GM12878 (cell line): ENCODE data around the gene MDM4. TPM values are rescaled to one million over a fixed set of nuclear protein-coding genes. Genes with fewer than 3 reads are reported as not detected.

ENCODE experiments used
- ATAC-seq: fragments of 200-7000 bp; cut with Tn5 transposase; 3 replicates; pipeline ENCODE4 v1.9.1; 2020; ENCODE audit warnings: mild to moderate bottlenecking, moderate library complexity
- BruUV-seq: library from RNA; stranded (reverse); fragments of 400-500 nt; replicated peaks from 2 replicates; lab custom pipeline; 2021; lab: Mats Ljungman, UMichigan
- CTCF ChIA-PET: fragments of 300-600 bp; sonication (Branson Sonifier 250); formaldehyde crosslinking; extraction: SDS; loops from one replicate; lab custom pipeline; 2021; ENCODE audit warnings: inconsistent platforms; lab: Yijun Ruan, JAX
- POLR2A ChIA-PET: fragments of 350-600 bp; formaldehyde crosslinking; extraction: SDS; loops from one replicate; lab custom pipeline; 2021; ENCODE audit warnings: inconsistent platforms; lab: Charles Lee
- RAD21 ChIA-PET: fragments of 300-600 bp; sonication (Branson Sonifier 250); formaldehyde crosslinking; loops from one replicate; lab custom pipeline; 2023; ENCODE audit warnings: antibody characterized with exemption; ENCODE audit not compliant: unreplicated experiment; lab: Charles Lee
- SMC1A ChIA-PET: fragments of 300-600 bp; sonication (Branson Sonifier 250); formaldehyde crosslinking; loops from one replicate; lab custom pipeline; 2023; ENCODE audit not compliant: unreplicated experiment, uncharacterized antibody; lab: Charles Lee
- DNase-seq: peaks from one replicate; pipeline ENCODE4 v3.0.0-alpha.2; 2011; ENCODE audit warnings: low read depth, low spot score
- FAIRE-seq: peaks from 3 replicates; lab custom pipeline; 2011; peaks lifted over from hg19 to GRCh38; lab: Jason Lieb, UNC
- H2AFZ ChIP-seq: 2 replicates; pipeline ENCODE4 v1.6.0; 2011; ENCODE audit warnings: low read depth, low read length, control low read depth; ENCODE audit not compliant: control insufficient read depth
- H3K27ac ChIP-seq: 2 replicates; pipeline ENCODE4 v1.5.1; 2011; ENCODE audit warnings: control low read depth; ENCODE audit not compliant: control insufficient read depth, insufficient read depth
- H3K27me3 ChIP-seq, 2 experiments: replicated peaks in 1 of 2; 2 replicates each; pipeline versions ENCODE4 v1.6.0 to v1.6.1; 2011; ENCODE audit warnings: low read length in 1 of 2; ENCODE audit not compliant: control insufficient read depth in 2 of 2, insufficient read depth in 2 of 2
- H3K36me3 ChIP-seq, 2 experiments: 2 replicates each; pipeline ENCODE4 v1.5.1; 2011; ENCODE audit warnings: low read length in 1 of 2; ENCODE audit not compliant: control insufficient read depth in 2 of 2, insufficient read depth in 2 of 2
- H3K4me1 ChIP-seq: 2 replicates; pipeline ENCODE4 v1.6.1; 2011; ENCODE audit warnings: mild to moderate bottlenecking, low read length, moderate library complexity, mixed read lengths; ENCODE audit not compliant: control insufficient read depth, insufficient read depth
- H3K4me2 ChIP-seq: 2 replicates; pipeline ENCODE4 v1.6.0; 2011; ENCODE audit warnings: control low read depth; ENCODE audit not compliant: control insufficient read depth, insufficient read depth
- H3K4me3 ChIP-seq: fragments of 200-600 bp; sonication (generic); 2 replicates; pipeline ENCODE4 v1.5.1; 2016
- H3K79me2 ChIP-seq: 2 replicates; pipeline ENCODE4 v1.6.0; 2011; ENCODE audit warnings: low read length; ENCODE audit not compliant: control insufficient read depth, insufficient read depth
- H3K9ac ChIP-seq: 2 replicates; pipeline ENCODE4 v1.8.0; 2011; ENCODE audit warnings: low read length, control low read depth, mixed read lengths; ENCODE audit not compliant: control insufficient read depth, insufficient read depth
- H3K9me3 ChIP-seq: replicated peaks from 3 replicates; pipeline ENCODE4 v1.5.1; 2011; ENCODE audit warnings: mild to moderate bottlenecking, low read length; ENCODE audit not compliant: control insufficient read depth, insufficient read depth
- H4K20me1 ChIP-seq: 2 replicates; pipeline ENCODE4 v1.6.0; 2011; ENCODE audit not compliant: control insufficient read depth, insufficient read depth
- BCL11A ChIP-seq: IDR thresholded peaks from 2 replicates; pipeline ENCODE4 v1.6.1; 2011; ENCODE audit warnings: low read depth, low read length
- EP300 ChIP-seq, 2 experiments: fragments of 150-350 bp in 1 of 2; IDR thresholded peaks; 2 replicates each; pipeline ENCODE4 v1.6.1; 2011 to 2012; ENCODE audit warnings: low read depth in 2 of 2, low read length in 2 of 2, borderline replicate concordance in 1 of 2, improper control_type of control experiment in 1 of 2, inconsistent platforms in 1 of 2; ENCODE audit not compliant: control insufficient read depth in 1 of 2
- EZH2 ChIP-seq: IDR thresholded peaks from 2 replicates; pipeline ENCODE4 v1.6.1; 2012; ENCODE audit warnings: low read depth, mild to moderate bottlenecking, control low read depth, inconsistent platforms, low read length, borderline replicate concordance; ENCODE audit not compliant: control insufficient read depth
- FOXM1 ChIP-seq: IDR thresholded peaks from 2 replicates; pipeline ENCODE4 v1.6.1; 2012; ENCODE audit warnings: low read depth, mild to moderate bottlenecking, inconsistent platforms, low read length, moderate library complexity
- IKZF1 ChIP-seq: fragments of 450-650 bp; conservative IDR thresholded peaks from 2 replicates; pipeline ENCODE4 v1.6.1; 2017; ENCODE audit warnings: antibody characterized with exemption, mild to moderate bottlenecking
- PML ChIP-seq: IDR thresholded peaks from 2 replicates; pipeline ENCODE4 v1.6.1; 2012; ENCODE audit warnings: low read length, inconsistent platforms
- PRDM15 ChIP-seq: fragments of 450-650 bp; formaldehyde crosslinking; IDR thresholded peaks from 2 replicates; pipeline ENCODE4 v1.4.0; 2020; ENCODE audit warnings: mild to moderate bottlenecking, moderate library complexity
- RAD51 ChIP-seq: fragments of 450-650 bp; IDR thresholded peaks from 2 replicates; pipeline ENCODE4 v1.6.1; 2016; ENCODE audit warnings: moderate library complexity, mild to moderate bottlenecking, inconsistent platforms
- SIN3A ChIP-seq: IDR thresholded peaks from 2 replicates; pipeline ENCODE4 v1.6.1; 2012; ENCODE audit warnings: low read depth, low read length, improper control_type of control experiment
- STAT1 ChIP-seq: fragments of 450-650 bp; conservative IDR thresholded peaks from 2 replicates; pipeline ENCODE4 v1.6.1; 2014; ENCODE audit warnings: antibody characterized with exemption, mild to moderate bottlenecking
- ZNF207 ChIP-seq: fragments of 450-650 bp; IDR thresholded peaks from 2 replicates; pipeline ENCODE4 v1.6.1; 2014; ENCODE audit warnings: antibody characterized with exemption, mild to moderate bottlenecking, borderline replicate concordance
- ZNF217 ChIP-seq: fragments of 450-650 bp; IDR thresholded peaks from 2 replicates; pipeline ENCODE4 v1.6.1; 2017; ENCODE audit warnings: antibody characterized with exemption, mild to moderate bottlenecking
- ZNF687 ChIP-seq: fragments of 450-650 bp; IDR thresholded peaks from 2 replicates; pipeline ENCODE4 v1.6.1; 2017; ENCODE audit warnings: mild to moderate bottlenecking, moderate library complexity
- WGBS: methylation state at CpG from one replicate; pipeline ENCODE4 v1.1.6; 2016; ENCODE audit warnings: low lambda C conversion rate; ENCODE audit not compliant: insufficient replicate concordance, insufficient coverage; ENCODE audit errors: missing lambda C conversion rate; 5-methylcytosine and 5-hydroxymethylcytosine counted together
- in situ Hi-C: fragments of 300-500 bp; cut with MboI; formaldehyde crosslinking; loops from 9 replicates; pipeline ENCODE4 v1.14.3; 2018; ENCODE audit warnings: mixed read lengths
- intact Hi-C: fragments of 100-400 bp; cut with micrococcal nuclease; formaldehyde crosslinking; loops from one replicate; pipeline ENCODE4 v1.14.2; 2022; ENCODE audit not compliant: unreplicated experiment
- polyA plus RNA-seq, 11 experiments: library from polyadenylated mRNA; depleted of rRNA in 4 of 11; unstranded in 6 of 11; stranded (reverse) in 5 of 11; fragments of >200 nt; fragmentation: Nextera tagmentation in 4 of 11; fragmentation: Illumina TruSeq in 1 of 11; extraction: Ambion mirVana in 4 of 11; extraction: Trizol in 1 of 11; gene quantifications; 1 replicate in 1 of 11; 2 replicates in 10 of 11; pipeline versions ENCODE4 v1.2.1 to v1.2.3, GENCODE V29; 2011 to 2016; ENCODE audit warnings: inconsistent platforms in 2 of 11, missing spikeins in 2 of 11, low read depth in 1 of 11
- total RNA-seq, 4 experiments: library from RNA; depleted of rRNA in 3 of 4; stranded (reverse); fragments of >200 nt in 3 of 4; fragmentation: Illumina TruSeq in 1 of 4; extraction: Trizol in 1 of 4; gene quantifications; 2 replicates each; pipeline versions ENCODE4 v1.2.1 to v1.2.3, GENCODE V29; 2013 to 2021

Gene MDM4
- total and polyA plus RNA-seq, 10 of the 15 experiments (the other 5 are each of a cell fraction or from before 2014, with no cell fraction given): 2.5 to 74.4 (median 22.7) TPM

GRCh38 chr1:204529371-204529895 is 13.2 kb downstream of the MDM4 start:
- no peak overlapping the region for H3K4me2 ChIP-seq
- H4K20me1 ChIP-seq: no peaks in the 10 kb centered on the region
- H3K4me3 ChIP-seq: no peak overlapping the region
- ChIA-PET RAD21 (interaction anchor here (1.2 to 1.3 kb wide), 2 partner anchors 13 to 15 kb away, joined by 4 to 5 read pairs; partner anchors contain the start of gene MDM4), POLR2A (interaction anchor here (0.5 to 0.6 kb wide), 2 partner anchors 12 to 22 kb away, joined by 3 read pairs; no protein-coding TSS in a partner anchor), CTCF (interaction anchor here (0.9 to 2.1 kb wide), 7 partner anchors 8 to 277 kb away, joined by 3 to 10 read pairs (median 3); no protein-coding TSS in a partner anchor), SMC1A (interaction anchor here (1.3 to 5.5 kb wide), 6 partner anchors 7 to 36 kb away, joined by 3 to 42 read pairs (median 12); partner anchors contain the start of gene MDM4)
- WGBS: 78% methylated on average over 7 of the region's 7 CpGs
- no peak overlapping the region for H3K27ac ChIP-seq
- TF ChIP-seq ZNF207 (no peak), PRDM15 (CRISPR knock-in tag) (no peak), IKZF1 (no peak), EZH2 (no peak), ZNF217 (no peak), EP300 (IDR thresholded peaks at IDR 0.05; ENCODE audit: borderline replicate concordance in 1 of 2, control insufficient read depth in 1 of 2, low read depth in 2 of 2, low read length in 2 of 2) (no peak), RAD51 (no peak), SIN3A (no peak), ZNF687 (no peak), BCL11A (no peak), FOXM1 (no peak), STAT1 (no peak), PML (no peak)
- in situ Hi-C loops: no loop called here
- H3K9me3 ChIP-seq: no peaks in the 10 kb centered on the region
- no TSS peak for BruUV-seq
- H3K4me1 ChIP-seq: peaks cover 28% of the 10 kb centered on the region
- H3K27me3 ChIP-seq: no peaks in the 10 kb centered on the region
- no peak overlapping the region for H2AFZ ChIP-seq
- peaks cover 21 to 33% of the 10 kb centered on the region in 2 experiments for H3K36me3 ChIP-seq
- H3K79me2 ChIP-seq: peaks cover 6% of the 10 kb centered on the region
- FAIRE-seq (no peak), ATAC-seq (no peak), DNase-seq (no peak)
- no peak overlapping the region for H3K9ac ChIP-seq
- intact Hi-C loops: no loop called here
